Measurements from ENCODE around the gene STXBP6.

The STXBP6 gene

DNA sequence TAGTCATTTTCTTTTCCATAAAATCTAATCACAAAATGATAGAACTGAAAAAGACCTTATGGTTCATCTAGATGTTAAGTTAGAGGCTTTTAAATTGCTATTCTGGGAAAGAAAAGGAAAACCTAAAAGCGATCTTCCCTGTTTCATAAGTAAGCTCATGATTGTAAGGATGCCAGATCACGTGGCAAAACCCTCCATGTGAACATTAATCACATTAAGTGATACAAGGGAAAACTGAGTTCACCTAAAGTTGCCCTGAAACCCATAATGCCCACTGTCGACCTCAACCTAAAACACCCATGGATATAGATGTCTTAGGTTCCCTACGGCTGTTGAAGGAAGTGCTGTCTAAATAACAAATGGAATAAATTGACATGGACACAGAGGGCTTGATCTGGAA is 3.0 kb upstream of the STXBP6 start:
- in situ Hi-C loops (cut with HindIII; ENCODE audit: low sequenced_read_pairs): loop anchor here (5.0 kb wide), 1 partner anchor 79 kb away; no protein-coding TSS in a partner anchor

DNA sequence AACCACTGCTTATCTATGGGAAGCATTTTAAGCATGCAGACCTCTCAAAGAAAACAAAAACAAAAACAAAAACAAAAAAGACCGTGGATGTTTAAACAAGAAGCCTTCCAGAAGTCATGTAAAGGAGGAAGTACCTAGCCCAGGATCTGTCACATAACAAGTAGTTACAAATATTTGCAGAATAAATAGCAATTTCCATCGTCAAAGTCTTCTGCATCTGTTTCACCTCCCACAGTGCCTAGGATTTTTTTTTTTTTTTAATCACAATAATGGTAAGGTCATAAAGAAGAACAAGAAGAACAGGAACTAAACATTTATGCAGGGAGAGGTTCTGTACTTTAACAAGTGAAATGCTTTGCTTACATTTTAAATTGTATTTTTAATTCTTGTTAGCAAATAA is 2.4 kb upstream of the STXBP6 start:
- in situ Hi-C loops (cut with HindIII; ENCODE audit: low sequenced_read_pairs): loop anchor here (5.0 kb wide), 1 partner anchor 80 kb away; no protein-coding TSS in a partner anchor

DNA sequence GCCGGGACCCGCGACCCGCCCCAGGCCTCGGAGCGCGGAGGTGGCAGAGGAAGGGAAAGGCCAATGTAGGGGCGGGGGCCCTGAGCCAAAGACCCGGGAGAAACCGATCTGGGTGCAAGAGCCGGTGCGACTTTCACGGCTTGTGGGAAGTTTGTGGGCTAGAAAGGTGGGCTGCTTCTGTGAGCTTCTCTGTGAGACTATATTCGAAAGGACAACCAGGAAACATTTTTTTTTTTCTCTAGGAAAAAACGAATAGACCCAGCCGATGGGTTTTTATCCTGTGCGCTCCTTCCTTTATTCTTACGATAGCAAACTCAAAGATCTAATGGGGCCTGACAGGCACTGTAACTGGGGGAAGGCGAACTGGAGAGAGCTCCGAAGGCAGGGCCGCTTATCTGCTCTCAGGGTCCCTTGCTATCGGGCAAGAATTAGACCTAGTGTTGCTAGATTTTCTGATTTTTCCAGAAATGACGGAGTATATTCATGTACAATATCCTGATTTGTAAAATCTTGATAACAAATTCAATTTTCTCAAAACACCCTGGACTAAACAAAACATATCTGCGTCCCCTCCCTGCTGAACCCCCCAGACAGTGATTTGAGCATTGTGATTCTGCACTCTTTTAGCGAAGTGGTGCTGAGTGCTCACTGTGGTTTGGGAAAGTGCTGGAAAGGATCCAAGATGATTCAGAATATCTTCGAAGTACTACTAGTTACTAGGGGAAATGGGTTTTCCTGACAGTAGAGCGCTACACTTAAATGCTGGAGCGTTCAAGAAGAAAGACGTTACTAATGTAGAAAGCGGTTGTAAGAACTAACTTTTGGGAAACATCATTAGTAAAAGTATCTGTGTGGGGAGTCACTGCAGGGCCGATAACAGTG is 563 bp upstream of the STXBP6 start:
- in situ Hi-C loops (cut with HindIII; ENCODE audit: low sequenced_read_pairs): loop anchor here (5.0 kb wide), 1 partner anchor 82 kb away; no protein-coding TSS in a partner anchor

DNA sequence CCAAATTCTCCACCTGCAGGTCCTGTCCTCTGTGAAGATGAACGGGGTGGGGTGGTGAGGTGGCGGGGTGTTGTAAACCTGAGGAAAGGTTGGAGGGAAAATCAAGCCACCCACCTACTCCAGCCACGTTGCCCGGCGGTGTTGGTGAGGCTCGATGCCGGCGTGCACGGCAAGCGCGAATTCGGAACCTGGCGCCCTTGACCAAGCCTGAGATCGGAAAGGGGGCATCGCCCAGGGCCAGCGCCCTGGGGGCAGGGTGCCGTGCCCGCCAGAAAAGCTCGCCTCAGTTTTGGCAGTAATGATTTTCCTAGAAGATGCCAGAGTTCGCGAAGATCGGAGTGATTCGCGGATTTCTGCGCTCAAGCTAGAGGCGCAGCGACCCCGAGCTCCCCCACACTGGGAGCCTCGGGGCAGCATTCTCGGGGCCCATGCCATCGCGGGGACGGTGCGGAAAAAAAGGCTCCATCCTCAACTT is 817 bp downstream of the STXBP6 start:
- in situ Hi-C loops (cut with HindIII; ENCODE audit: low sequenced_read_pairs): no loop called here

DNA sequence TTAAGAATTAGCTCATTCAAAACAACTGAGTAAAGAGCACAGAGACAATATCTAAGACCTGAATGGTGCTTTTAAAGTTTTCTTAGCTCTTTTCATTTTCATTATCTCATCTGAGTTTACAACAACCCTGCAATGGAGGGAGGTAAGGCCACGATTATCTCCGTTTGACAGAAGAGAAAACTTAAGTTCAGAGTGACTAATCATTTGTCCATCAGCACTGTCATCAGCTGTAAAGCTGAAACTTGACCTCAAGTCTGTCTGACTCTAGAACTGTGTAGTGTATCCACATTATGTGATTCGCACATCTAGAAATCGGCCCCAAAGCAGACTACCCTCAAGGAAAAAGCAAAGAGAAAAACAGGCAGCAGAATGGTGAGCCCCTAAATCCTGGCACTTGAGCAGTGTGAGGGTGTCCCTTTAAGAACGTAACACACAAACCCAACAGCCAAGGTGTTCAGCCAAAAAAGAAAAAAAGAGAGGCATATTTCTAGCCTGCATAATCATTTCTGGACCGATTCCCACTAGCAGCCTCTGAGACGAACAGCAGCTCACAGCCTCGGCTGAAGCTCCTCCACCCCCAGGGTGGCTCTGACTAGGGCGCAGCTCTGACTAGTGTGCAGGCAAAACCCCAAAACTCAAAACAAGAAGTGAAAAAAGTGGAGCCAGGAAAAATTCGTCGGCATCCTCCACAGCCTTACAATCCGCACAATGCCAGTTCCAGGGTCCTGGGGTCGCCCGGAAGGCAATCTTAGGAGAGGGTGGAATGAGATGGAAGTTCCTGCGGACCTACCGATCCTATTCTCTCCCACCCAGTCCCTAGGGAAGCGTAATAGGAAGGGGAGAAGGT is 1.6 kb downstream of the STXBP6 start:
- in situ Hi-C loops (cut with HindIII; ENCODE audit: low sequenced_read_pairs): no loop called here

DNA sequence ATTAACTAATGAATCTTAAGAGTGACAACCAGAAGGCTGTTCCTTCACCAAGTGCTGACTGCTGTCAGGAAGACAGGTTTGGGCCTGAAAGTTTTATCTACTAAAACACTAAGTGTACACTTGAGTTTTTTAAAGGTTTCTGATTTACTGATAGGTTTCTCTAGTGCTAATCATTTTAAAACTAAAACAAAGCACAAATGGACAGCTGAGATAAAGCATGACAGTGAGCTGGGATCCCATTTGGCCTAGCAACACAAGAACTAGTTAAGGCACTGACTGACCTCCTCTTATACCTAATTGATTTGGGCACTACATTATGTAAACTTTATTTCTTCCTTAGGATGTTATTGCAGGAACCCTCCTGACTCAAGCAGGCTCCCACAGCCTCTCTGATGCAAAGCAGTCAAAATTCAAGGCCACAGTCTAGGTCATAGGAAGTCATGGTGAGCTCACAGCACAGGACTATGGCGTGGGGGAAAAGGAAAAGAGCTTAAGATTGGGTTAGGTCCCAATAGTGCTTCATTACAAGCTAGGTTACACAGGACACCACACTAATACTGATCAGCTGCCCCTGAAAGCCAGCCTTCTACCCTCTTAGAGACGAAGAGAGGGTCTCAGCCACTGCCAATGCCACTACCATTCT is 3.5 kb downstream of the STXBP6 start:
- in situ Hi-C loops (cut with HindIII; ENCODE audit: low sequenced_read_pairs): no loop called here

DNA sequence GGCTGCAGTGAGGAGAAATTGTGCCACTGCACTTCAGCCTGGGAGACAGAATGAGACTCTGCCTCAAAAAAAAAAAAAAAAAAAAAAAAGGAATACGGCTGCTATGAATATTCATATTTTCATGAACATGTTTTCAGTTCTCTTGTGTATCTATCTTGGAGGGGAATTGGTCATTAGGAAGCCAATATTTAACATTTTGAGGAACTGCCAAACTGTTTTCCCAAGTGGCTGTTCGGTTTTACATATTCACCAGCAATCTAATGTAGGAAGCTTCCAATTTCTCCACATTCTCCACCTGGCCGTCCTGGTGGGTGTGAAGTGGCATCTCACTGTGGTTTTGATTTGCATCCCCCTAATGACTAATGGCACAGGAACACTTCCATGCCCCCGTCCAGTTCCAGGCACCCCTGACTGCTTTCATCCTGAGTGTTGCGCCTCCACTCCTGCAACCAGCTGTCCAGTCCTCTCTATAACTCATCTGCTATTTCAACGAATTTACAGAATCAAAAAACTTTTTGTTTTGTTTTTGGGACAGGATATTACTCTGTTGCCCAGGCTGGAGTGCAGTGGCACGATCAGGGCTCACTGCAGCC is 5.7 kb downstream of the STXBP6 start:
- in situ Hi-C loops (cut with HindIII; ENCODE audit: low sequenced_read_pairs): no loop called here

DNA sequence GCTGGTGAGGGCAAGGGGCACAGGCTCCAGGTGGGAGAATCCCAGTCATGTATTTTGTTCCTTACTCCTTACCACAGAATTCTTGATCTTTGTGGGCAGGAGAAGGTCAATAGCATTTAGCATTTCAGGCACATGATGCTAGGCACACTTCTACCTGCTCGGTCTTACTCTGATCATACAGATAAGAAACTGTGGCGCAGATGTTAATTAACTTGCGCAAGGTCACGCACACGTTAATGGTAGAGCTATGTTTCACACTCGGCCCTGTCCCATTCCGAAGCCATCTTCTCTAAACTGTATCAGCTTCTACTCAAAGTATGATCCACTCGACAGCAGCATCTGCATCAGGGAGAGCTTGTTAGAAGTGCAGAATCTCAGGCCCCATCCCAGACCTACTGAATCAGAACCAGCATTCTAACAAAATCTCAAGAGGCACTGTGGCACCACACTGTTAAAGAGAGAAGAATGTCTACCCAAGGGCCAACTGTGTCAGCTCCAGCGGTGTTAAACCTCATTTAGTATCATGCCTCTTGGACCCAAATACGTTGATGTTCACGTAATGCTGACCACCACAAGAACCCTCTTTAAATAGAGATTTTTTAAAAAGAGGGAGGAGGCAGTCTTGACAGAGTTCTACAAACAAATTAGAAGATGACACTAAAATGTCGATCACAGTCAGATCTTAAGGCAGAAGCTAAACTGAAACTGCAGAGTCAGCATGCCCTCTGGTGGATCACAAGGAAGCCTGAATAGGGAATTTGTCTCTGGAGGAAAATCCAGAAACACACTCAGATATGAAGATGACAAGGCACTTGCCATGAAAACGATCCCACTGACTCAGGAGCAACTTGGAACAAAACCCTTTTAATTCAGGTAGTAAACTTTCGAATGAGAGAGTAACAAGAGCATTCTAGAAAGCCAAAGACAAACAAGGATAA is 7.3 kb downstream of the STXBP6 start:
- in situ Hi-C loops (cut with HindIII; ENCODE audit: low sequenced_read_pairs): no loop called here

DNA sequence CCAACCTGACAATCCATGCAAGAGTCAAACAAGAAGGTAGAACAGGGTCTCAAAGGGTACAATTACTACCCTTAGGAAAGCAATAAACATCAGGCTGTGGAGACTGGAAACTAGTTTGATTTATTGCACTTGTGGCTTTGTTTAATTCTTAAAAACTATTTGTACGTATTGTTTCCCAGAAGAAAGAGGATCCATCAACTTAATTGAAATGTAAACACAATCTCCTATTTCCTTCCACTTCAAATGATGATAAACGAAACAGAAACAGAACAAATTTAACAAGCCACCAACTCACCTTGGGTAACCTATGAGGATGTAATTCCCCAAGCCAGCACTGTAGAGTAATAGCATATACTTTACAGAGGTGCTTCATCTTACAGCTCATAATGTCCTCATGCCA is 8.0 kb downstream of the STXBP6 start:
- in situ Hi-C loops (cut with HindIII; ENCODE audit: low sequenced_read_pairs): no loop called here

DNA sequence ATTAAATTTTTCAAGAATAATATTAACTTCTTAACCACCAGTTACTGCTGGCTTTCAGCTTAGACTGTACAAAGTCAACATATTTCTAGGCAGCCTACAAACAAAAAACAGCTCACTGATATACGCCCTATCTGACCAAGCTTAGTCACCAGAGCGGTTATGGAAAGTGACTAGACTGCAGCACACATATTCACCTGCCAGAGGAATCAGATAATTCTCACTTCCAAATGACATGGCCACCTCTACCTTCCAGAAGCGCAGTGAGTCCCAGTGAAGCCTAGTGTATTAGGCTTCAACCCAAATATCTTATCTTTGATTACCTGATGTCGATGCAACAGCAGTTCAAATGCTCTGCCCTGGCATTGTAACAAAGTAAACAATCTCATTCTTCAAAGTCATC is 8.5 kb downstream of the STXBP6 start:
- in situ Hi-C loops (cut with HindIII; ENCODE audit: low sequenced_read_pairs): no loop called here

DNA sequence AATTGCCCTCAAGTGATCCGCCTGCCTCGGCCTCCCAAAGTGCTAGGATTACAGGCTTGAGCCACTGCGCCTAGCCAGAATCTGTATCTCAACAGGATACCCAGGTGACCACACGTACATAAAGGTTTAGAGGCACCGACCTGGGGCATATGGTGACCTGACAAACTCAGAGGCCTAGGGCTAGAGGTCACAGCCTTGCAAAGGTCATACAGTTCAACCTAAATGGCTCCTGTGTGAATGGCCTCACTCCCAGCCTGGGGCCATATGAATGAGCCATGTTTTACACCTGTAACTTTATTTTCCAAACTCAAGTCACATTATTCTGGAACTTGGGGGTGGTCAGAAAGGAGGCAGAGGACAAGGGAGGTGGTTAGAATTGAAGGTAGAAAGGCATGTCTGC is 10.0 kb downstream of the STXBP6 start:
- in situ Hi-C loops (cut with HindIII; ENCODE audit: low sequenced_read_pairs): no loop called here

DNA sequence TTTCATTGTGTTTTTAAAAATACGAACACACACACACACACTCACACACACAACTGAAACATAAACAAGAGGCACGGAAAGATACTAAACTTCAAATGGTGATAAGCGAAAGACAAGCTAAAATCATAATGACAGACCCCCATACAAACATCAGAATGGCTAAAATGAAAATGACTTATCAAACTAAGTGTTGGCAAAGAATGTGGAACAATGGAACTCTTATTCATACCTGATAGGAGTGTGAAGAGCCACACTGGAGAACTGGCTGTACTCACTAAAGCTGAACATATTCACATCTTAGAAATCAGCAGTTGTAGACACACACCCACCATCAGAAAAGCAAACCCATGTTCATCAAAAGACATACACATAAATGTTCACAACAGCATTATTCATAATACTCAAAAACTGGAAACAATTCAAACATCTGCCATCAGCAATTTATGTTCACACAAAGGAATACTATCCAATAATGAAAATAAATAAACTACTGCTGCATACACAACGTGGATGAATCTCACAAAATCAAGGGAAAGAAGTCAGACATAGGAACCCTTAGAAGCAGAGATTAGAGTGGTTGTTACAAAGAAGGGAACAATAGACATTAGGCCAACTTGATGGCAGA is 11.8 kb downstream of the STXBP6 start:
- in situ Hi-C loops (cut with HindIII; ENCODE audit: low sequenced_read_pairs): no loop called here

DNA sequence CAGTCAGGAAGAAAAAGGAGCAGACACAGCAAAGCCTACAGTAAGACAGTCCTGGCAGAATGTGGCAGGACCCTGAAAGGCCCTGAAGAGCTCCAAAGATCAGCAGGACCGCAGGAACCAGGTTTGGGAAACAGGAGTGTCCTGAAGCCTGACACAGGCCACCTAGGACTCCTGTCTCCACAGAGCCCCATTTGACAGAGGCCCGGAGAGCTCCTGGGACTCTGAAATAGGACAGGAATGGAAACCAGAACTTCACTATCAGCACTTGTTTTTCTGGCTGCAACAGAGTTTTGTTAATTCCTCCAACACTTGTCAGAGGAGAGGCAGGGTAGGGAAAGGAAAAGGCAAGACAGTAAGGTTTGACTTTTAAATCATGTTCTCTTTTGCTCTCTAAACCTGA is 12.9 kb downstream of the STXBP6 start:
- in situ Hi-C loops (cut with HindIII; ENCODE audit: low sequenced_read_pairs): no loop called here

DNA sequence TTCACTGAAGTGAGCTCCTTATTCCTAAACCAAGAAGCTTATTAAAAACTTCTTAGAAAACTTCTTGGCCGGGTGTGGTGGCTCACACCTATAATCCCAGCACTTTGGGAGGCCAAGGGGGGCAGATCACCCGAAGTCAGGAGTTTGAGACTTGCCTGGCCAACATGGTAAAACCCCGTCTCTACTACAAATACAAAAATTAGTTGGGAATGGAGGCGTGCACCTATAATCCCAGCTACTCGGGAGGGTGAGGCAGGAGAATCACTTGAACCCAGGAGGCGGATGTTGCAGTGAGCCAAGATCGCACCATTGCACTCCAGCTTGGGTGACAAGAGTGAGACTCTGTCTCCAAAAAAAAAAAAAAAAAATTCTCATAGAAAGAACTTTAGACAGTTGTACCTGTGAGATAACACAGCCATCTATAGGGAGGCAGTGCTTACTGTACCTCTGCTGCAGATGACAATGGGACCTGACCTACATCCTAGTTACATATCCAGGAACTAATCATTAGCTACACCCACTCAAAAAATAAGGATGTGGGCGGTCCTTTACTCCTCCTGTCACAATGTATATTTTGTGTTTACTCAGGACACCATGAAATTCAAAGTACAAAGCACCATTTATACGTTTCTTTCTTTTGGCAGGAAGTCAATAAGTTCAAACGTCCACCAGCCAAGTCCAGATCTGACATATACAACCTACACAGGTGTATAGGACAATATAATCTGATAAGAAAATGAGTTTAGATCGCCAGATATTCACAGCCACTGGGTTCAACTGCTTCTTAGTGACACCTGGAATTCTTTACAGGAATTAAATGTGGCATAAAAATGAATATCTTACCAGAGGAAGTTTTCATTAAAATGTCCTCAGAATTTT is 14.9 kb downstream of the STXBP6 start:
- in situ Hi-C loops (cut with HindIII; ENCODE audit: low sequenced_read_pairs): no loop called here

DNA sequence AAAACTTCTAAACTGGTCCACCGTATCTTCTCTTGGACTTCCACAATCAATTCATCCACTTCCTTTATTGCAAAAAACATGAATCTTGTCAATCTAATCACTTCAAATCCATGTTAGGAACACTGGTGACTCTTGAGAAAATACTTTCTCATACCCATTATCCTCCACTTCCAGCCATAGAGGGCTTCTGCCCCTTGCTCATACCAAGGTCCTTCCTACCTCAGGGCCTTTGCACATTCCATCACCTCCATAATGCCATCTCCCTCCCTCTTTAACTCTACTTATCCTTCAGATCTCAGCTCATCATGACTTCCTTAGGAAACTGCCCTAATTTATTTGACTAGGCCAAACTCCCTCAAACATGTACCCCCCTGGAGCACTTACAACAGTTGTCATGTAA is 16.6 kb downstream of the STXBP6 start:
- in situ Hi-C loops (cut with HindIII; ENCODE audit: low sequenced_read_pairs): no loop called here

DNA sequence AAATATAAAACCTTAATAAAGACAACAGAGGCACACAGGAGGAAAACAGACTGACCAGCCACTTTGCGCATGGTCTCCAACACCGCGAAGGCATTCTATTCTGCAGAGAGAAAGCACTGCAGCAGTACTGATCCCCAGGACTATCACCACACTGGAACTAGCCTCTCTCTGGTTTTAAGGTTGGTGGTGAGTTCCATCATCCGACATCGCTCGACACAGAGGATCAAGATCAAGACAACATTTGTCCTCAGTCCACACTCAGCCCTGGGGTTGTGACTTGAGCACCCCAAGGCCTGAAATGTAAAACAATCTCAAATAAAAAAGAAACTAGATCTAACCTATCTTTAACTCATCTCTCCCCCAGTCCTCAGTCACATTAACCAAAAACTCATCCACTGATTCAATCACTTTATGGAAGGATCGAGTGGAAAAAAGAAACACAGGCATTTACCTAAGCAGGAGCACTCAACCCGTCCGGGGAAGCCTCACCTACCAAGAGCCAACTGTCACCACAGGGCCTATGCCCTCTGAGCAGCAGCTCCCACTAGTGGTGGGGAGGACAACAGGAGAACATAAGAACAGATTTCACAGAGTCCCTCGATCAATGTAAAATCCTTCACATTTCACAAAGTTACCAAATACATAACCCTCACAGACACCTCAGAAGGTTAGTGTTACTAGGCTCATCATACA is 17.7 kb downstream of the STXBP6 start:
- in situ Hi-C loops (cut with HindIII; ENCODE audit: low sequenced_read_pairs): no loop called here

DNA sequence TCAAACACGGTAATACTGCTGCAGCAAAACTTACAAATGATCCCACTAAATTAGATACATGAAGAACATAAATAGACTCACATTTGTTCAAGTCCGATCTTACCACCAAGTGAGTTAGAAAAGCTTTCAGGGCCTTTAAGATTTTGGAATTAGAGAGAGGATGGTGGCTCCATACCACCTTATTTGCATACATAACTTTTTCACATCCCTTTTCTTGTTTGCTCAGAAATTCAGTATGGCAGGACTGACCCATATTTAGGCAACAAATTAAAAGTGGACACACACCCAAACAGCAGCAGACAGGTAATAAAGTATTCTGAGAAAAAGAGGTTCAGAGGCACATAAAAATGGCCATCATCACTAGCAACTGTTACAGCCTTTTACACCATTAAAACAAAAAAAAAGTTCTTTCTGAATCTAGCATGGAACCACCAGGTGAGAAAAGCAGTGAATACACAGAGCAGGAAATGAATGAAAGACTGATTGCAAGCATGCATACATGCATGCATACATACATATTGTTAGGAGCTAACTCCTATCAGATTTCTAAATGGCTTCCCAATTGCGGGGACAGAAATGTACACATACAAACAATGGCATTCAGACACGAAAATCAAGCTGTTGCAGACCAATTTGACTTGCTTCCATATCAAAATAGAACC is 23.3 kb downstream of the STXBP6 start:
- in situ Hi-C loops (cut with HindIII; ENCODE audit: low sequenced_read_pairs): no loop called here

Measured in DLD1 (cell line).